Neural cell (in vitro differentiated cells): ENCODE measurements around the gene GPSM3. TPM values are rescaled to one million over a fixed set of nuclear protein-coding genes. Genes with fewer than 3 reads are reported as not detected.
A peak's percentile ranks its signal among the peaks of the same experiment; 100 is the strongest.

Experiments used
- H2AFZ ChIP-seq: fragments of 200-600, 300-800 bp; sonication (generic), shearing (Covaris generic); 2 replicates; pipeline ENCODE4 v1.6.0; 2014; ENCODE audit warnings: low read depth, mild to moderate bottlenecking, antibody characterized with exemption, low read length, moderate library complexity
- H3F3A ChIP-seq: fragments of 200-600 bp; shearing (Covaris generic); 2 replicates; pipeline ENCODE4 v1.6.1; 2016; ENCODE audit warnings: mild to moderate bottlenecking, moderate library complexity, mixed read lengths, antibody characterized with exemption, low read length; ENCODE audit not compliant: insufficient read depth, poor library complexity, severe bottlenecking
- H3K27ac ChIP-seq: fragments of 200-600, 300-800 bp; sonication (generic), shearing (Covaris generic); 2 replicates; pipeline ENCODE4 v1.5.1; 2014; ENCODE audit warnings: mild to moderate bottlenecking, low read length, moderate library complexity
- H3K27me3 ChIP-seq: fragments of 300-800, 200-600 bp; sonication (generic), shearing (Covaris generic); 2 replicates; pipeline ENCODE4 v1.6.0; 2014; ENCODE audit warnings: mild to moderate bottlenecking, low read depth, low read length, moderate library complexity; ENCODE audit not compliant: insufficient read depth
- H3K36me3 ChIP-seq: fragments of 300-800, 200-600 bp; sonication (generic), shearing (Covaris generic); 2 replicates; pipeline ENCODE4 v1.5.1; 2014; ENCODE audit warnings: mild to moderate bottlenecking, antibody characterized with exemption, low read length, moderate library complexity; ENCODE audit not compliant: insufficient read depth
- H3K4me2 ChIP-seq: fragments of 300-800, 200-600 bp; sonication (generic), shearing (Covaris generic); 2 replicates; pipeline ENCODE4 v1.6.0; 2014; ENCODE audit warnings: mild to moderate bottlenecking, low read length
- H3K4me3 ChIP-seq: fragments of 300-800, 200-600 bp; sonication (generic), shearing (Covaris generic); 2 replicates; pipeline ENCODE4 v1.5.1; 2014; ENCODE audit warnings: mild to moderate bottlenecking, low read length, moderate library complexity
- H3K79me2 ChIP-seq: fragments of 200-600 bp; shearing (Covaris generic); replicated peaks from 2 replicates; pipeline ENCODE4 v1.6.0; 2014; ENCODE audit warnings: mild to moderate bottlenecking, low read length, moderate library complexity; ENCODE audit not compliant: insufficient read depth
- H3K9ac ChIP-seq: fragments of 300-800, 200-600 bp; sonication (generic), shearing (Covaris generic); 2 replicates; pipeline ENCODE4 v1.6.1; 2016; ENCODE audit warnings: mild to moderate bottlenecking, low read length, mixed read lengths
- H3K9me2 ChIP-seq: fragments of 200-600 bp; shearing (Covaris generic); 2 replicates; pipeline ENCODE4 v1.6.1; 2016; ENCODE audit warnings: mild to moderate bottlenecking, low read length, mixed read lengths; ENCODE audit not compliant: insufficient read depth
- H3K9me3 ChIP-seq: fragments of 200-600, 300-800 bp; sonication (generic), shearing (Covaris generic); 2 replicates; pipeline ENCODE4 v1.6.1; 2016; ENCODE audit warnings: mild to moderate bottlenecking, mixed run types, low read length, moderate library complexity, mixed read lengths
- H4K20me1 ChIP-seq: fragments of 200-600 bp; shearing (Covaris generic); 2 replicates; pipeline ENCODE4 v1.6.1; 2016; ENCODE audit warnings: mild to moderate bottlenecking, mixed run types; ENCODE audit not compliant: insufficient read depth
- CTCF ChIP-seq: fragments of 450-650 bp; IDR thresholded peaks from 2 replicates; pipeline ENCODE4 v1.5.1; 2014; ENCODE audit warnings: antibody characterized with exemption, mild to moderate bottlenecking, moderate library complexity; ENCODE audit not compliant: poor library complexity, severe bottlenecking
- EP300 ChIP-seq: fragments of 450-650 bp; conservative IDR thresholded peaks from 2 replicates; pipeline ENCODE4 v1.6.1; 2014; ENCODE audit warnings: antibody characterized with exemption, mild to moderate bottlenecking, moderate library complexity; ENCODE audit not compliant: poor library complexity, severe bottlenecking
- EZH2 ChIP-seq: fragments of 200-600, 300-800 bp; shearing (Covaris generic), sonication (generic); IDR thresholded peaks from 2 replicates; pipeline ENCODE4 v1.6.1; 2014; ENCODE audit warnings: antibody characterized with exemption, low read length, borderline replicate concordance, mild to moderate bottlenecking; ENCODE audit not compliant: insufficient read depth, poor library complexity, severe bottlenecking
- MXI1 ChIP-seq: fragments of 450-650 bp; conservative IDR thresholded peaks from 2 replicates; pipeline ENCODE4 v1.6.1; 2014; ENCODE audit warnings: antibody characterized with exemption, mild to moderate bottlenecking; ENCODE audit not compliant: poor library complexity, severe bottlenecking
- POLR2AphosphoS5 ChIP-seq: IDR thresholded peaks from 2 replicates; pipeline ENCODE4 v1.6.1; 2012
- RAD21 ChIP-seq: fragments of 450-650 bp; conservative IDR thresholded peaks from 2 replicates; pipeline ENCODE4 v1.6.1; 2014; ENCODE audit warnings: antibody characterized with exemption, mild to moderate bottlenecking, moderate library complexity
- REST ChIP-seq: IDR thresholded peaks from 2 replicates; pipeline ENCODE4 v1.6.1; 2012; ENCODE audit warnings: borderline replicate concordance
- SMC3 ChIP-seq: fragments of 450-650 bp; conservative IDR thresholded peaks from 2 replicates; pipeline ENCODE4 v1.6.1; 2014; ENCODE audit warnings: antibody characterized with exemption, mild to moderate bottlenecking, moderate library complexity; ENCODE audit not compliant: poor library complexity
- TAF1 ChIP-seq: IDR thresholded peaks from 2 replicates; pipeline ENCODE4 v1.6.1; 2012; ENCODE audit warnings: low read depth
- polyA plus RNA-seq: library from polyadenylated mRNA; depleted of rRNA; stranded (reverse); fragments of >200 nt; gene quantifications from 2 replicates; pipeline ENCODE4 v1.2.3, GENCODE V29; 2014

GPSM3 gene
- polyA plus RNA-seq, 1 donor from 2014 or later = 1.2 TPM

GRCh38 chr6:32195652-32195901, 3.1 kb upstream of the GPSM3 start:
- H4K20me1 ChIP-seq = no peaks in the 10 kb centered on the region
- no peaks in the 10 kb centered on the region for H3K27me3 ChIP-seq
- no peaks in the 10 kb centered on the region for H3K9me2 ChIP-seq
- H3K9ac ChIP-seq = peak overlapping the region; percentile 100
- no peak overlapping the region for H3K4me2 ChIP-seq
- H3F3A ChIP-seq = peaks cover 5% of the 10 kb centered on the region
- no peak for TF ChIP-seq RAD21
- TF ChIP-seq TAF1 = no peak
- TF ChIP-seq MXI1 = no peak
- peak; percentile 48 for TF ChIP-seq CTCF
- no peaks in the 10 kb centered on the region for H3K9me3 ChIP-seq
- peak overlapping the region; percentile 100 for H3K27ac ChIP-seq
- no peaks in the 10 kb centered on the region for H3K36me3 ChIP-seq
- H2AFZ ChIP-seq = peak overlapping the region; percentile 40
- H3K4me3 ChIP-seq = peak overlapping the region; percentile 82
- H3K79me2 ChIP-seq = peaks cover 4% of the 10 kb centered on the region

GRCh38 chr6:32194825-32195651, 2.6 kb upstream of the GPSM3 start:
- Histone ChIP-seq H2AFZ (peak overlapping the region; percentile 23), H4K20me1 (no peaks in the 10 kb centered on the region), H3K27ac (peak overlapping the region; percentile 100), H3K27me3 (no peaks in the 10 kb centered on the region), H3K79me2 (peaks cover 8% of the 10 kb centered on the region), H3K9ac (peak overlapping the region; percentile 100), H3K4me2 (peak overlapping the region; percentile 96), H3K9me3 (no peaks in the 10 kb centered on the region), H3F3A (peaks cover 5% of the 10 kb centered on the region), H3K36me3 (no peaks in the 10 kb centered on the region), H3K4me3 (peak overlapping the region; percentile 82), H3K9me2 (no peaks in the 10 kb centered on the region)
- TF ChIP-seq EZH2 (no peak), CTCF (peak; percentile 81), RAD21 (peak; percentile 71), EP300 (no peak), SMC3 (peak; percentile 85), REST (no peak), MXI1 (peak; percentile 56), TAF1 (no peak), POLR2AphosphoS5 (peak; percentile 92)
